GM13976 (cell line): ENCODE results near the gene TTLL5.

Source experiments
- DNase-seq: peaks from one replicate; pipeline ENCODE4 v3.0.0; 2012; ENCODE audit warnings: low spot score
- in situ Hi-C: fragments of 300-500 bp; cut with MboI; formaldehyde crosslinking; loops from one replicate; pipeline ENCODE4 v1.12.0; 2022; ENCODE audit warnings: low sequenced_read_pairs, mixed read lengths, inconsistent platforms; ENCODE audit not compliant: unreplicated experiment
- TF ChIP-seq, protein P1 (sequence below): IDR thresholded peaks from 2 replicates; pipeline ENCODE4 v1.5.1; 2012; ENCODE audit warnings: borderline replicate concordance, mild to moderate bottlenecking; ENCODE audit not compliant: insufficient read depth; ENCODE audit errors: extremely low read depth, missing control alignments, control extremely low read depth

Gene TTLL5

DNA sequence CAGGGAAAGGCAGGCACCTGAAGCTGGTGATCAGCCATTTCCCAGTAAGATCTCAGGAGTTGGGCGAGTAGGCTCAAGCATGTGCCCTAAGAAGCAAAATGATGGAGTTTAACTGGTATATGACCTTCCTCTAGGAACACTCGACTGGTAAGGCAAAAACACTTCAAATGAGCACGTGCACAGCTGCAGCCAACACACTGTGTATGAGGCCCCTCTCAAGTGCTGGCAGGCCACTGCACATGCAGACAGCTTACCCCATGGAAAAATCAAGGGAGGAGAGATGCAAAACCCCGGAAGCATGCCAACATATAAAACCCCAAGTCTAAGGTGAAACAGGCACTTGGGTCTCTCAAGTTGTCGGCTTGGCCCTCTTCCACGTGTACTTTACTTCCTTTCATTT is 39.2 kb downstream of the TTLL5 start:
- TF ChIP-seq, protein P1, sequence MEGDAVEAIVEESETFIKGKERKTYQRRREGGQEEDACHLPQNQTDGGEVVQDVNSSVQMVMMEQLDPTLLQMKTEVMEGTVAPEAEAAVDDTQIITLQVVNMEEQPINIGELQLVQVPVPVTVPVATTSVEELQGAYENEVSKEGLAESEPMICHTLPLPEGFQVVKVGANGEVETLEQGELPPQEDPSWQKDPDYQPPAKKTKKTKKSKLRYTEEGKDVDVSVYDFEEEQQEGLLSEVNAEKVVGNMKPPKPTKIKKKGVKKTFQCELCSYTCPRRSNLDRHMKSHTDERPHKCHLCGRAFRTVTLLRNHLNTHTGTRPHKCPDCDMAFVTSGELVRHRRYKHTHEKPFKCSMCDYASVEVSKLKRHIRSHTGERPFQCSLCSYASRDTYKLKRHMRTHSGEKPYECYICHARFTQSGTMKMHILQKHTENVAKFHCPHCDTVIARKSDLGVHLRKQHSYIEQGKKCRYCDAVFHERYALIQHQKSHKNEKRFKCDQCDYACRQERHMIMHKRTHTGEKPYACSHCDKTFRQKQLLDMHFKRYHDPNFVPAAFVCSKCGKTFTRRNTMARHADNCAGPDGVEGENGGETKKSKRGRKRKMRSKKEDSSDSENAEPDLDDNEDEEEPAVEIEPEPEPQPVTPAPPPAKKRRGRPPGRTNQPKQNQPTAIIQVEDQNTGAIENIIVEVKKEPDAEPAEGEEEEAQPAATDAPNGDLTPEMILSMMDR: no peak
- no peak for DNase-seq
- in situ Hi-C loops: loop anchor here (25.0 kb wide), 1 partner anchor 662 kb away; no protein-coding TSS in a partner anchor

DNA sequence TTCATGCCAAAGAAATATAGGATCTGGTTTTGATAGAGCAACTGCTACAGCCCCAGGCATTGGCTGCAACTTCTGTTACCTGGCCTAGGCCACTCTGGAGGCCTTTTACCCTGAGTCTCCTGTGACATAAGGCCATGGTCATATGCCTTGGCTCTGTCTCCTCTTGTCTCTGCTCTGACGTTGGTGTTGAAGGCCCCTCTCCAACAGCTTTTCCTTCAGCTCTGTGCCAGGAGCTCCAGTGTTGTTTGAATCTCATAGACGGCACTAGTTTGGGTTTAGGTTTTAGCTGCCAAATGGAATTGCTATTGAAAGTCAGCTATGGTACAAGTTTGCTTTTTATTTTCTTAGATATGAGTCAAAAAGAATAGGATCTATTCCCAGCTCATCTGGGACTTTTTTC is 41.1 kb downstream of the TTLL5 start:
- TF ChIP-seq, protein P1: no peak
- in situ Hi-C loops: loop anchor here (25.0 kb wide), 1 partner anchor 660 kb away; no protein-coding TSS in a partner anchor
- DNase-seq: no peak

DNA sequence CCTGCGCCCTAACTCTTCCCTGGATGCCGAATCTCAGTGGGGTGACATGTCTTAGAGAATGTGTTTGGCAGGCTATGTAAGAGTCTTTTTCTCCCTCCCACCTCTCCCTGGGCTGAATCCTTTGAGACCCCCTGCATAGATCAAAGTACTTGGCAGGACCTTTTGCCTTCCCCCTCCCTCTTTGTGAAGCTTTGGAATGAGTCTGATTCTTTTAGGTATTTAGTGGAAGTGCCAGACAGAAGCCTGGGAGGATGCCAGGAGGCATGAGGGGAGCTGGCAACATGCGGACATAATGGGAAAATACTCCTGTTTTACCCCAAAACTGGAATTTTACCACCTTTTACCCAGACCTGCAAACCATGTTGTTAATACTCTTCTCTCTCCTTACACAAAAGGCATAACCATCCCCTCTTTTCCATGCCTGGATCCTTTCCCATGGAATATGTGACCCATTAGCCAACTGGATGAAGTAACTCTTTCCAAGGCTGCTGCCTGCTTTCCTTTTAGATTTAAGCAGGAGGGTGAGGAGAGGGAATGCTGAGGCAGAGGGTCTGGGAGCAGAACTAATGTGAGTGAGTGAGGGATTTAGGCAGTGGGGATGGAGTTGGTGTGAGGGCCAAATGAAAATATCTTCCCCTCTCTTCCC is 41.7 kb downstream of the TTLL5 start:
- TF ChIP-seq, protein P1: no peak
- DNase-seq: no peak
- in situ Hi-C loops: loop anchor here (25.0 kb wide), 1 partner anchor 660 kb away; no protein-coding TSS in a partner anchor

DNA sequence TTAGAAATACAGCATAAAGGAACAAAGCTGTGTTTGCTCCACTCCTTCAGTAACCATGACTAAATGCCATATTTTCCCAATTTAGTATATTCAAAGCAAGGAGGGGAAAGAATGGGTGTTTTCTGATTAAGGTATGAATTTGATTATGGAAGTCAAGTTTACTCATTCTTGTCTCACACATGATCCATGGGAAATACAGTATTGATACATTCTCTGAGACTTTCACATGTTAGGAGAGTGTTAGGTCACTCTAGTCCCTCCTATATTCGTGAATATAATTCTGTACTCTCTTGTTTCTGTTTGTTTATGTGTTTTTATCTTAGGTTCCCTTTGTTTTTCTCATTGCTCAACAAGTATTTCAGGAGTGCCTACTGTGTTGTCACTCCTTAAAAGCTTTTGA is 42.4 kb downstream of the TTLL5 start:
- DNase-seq: no peak
- TF ChIP-seq, protein P1: no peak
- in situ Hi-C loops: loop anchor here (25.0 kb wide), 1 partner anchor 659 kb away; no protein-coding TSS in a partner anchor

- in situ Hi-C loops: loop anchor here (25.0 kb wide), 1 partner anchor 657 kb away; no protein-coding TSS in a partner anchor
- DNase-seq: no peak
- TF ChIP-seq, protein P1: no peak
Observed at GRCh38 chr14:75705014-75705413, 44.0 kb downstream of the TTLL5 start.

GRCh38 chr14:75709207-75709812 is 48.3 kb downstream of the TTLL5 start:
- DNase-seq: peak; percentile 57
- in situ Hi-C loops: loop anchor here (25.0 kb wide), 1 partner anchor 653 kb away; no protein-coding TSS in a partner anchor

More at GRCh38 chr14:75709207-75709812, 48.3 kb downstream of the TTLL5 start:
- TF ChIP-seq, protein P1: peak; percentile 72
